DOHH2 (cell line): ENCODE results near the gene KLHL34.

ENCODE experiments used
- EZH2phosphoT487 ChIP-seq: fragments of 200-600 bp; sonication (generic); IDR thresholded peaks from 2 replicates; pipeline ENCODE4 v1.6.1; 2017; ENCODE audit warnings: borderline replicate concordance, mild to moderate bottlenecking, antibody characterized with exemption, low read length, moderate library complexity, mixed read lengths
- TF ChIP-seq, protein P1 (sequence below): fragments of 200-600 bp; sonication (generic); IDR thresholded peaks from one replicate; pipeline ENCODE4 v1.5.1; 2014; ENCODE audit warnings: antibody characterized with exemption, mild to moderate bottlenecking, low read depth, low read length; ENCODE audit not compliant: poor library complexity, severe bottlenecking

DNA sequence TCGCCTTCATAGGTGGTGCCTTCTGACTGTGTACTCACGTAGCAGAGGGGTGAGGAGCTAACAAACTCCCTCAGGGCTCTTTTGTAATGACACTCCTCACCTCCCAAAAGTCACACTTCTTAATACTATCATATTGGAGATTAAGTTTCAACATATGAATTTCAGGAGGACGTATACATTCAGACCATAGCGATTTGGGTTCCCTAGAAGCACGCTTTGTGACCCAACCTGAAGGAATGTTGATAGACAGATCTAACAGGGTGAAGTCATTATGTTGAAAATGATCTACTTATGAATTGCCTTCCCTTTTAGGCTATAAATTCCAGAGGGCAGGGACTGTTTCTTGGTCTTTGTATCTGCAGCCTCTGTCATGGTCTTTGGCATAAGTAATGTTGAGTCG, 3.2 kb upstream of the KLHL34 start:
- TF ChIP-seq, protein P1, sequence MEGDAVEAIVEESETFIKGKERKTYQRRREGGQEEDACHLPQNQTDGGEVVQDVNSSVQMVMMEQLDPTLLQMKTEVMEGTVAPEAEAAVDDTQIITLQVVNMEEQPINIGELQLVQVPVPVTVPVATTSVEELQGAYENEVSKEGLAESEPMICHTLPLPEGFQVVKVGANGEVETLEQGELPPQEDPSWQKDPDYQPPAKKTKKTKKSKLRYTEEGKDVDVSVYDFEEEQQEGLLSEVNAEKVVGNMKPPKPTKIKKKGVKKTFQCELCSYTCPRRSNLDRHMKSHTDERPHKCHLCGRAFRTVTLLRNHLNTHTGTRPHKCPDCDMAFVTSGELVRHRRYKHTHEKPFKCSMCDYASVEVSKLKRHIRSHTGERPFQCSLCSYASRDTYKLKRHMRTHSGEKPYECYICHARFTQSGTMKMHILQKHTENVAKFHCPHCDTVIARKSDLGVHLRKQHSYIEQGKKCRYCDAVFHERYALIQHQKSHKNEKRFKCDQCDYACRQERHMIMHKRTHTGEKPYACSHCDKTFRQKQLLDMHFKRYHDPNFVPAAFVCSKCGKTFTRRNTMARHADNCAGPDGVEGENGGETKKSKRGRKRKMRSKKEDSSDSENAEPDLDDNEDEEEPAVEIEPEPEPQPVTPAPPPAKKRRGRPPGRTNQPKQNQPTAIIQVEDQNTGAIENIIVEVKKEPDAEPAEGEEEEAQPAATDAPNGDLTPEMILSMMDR: no peak
- TF ChIP-seq EZH2phosphoT487: no peak
